Hematopoietic multipotent progenitor cell treated with erythropoietin and hydrocortisone succinate and interleukin-3 and kit ligand, for 17 days (in vitro differentiated cells): ENCODE data around the gene PLXNA3.

Source experiments
- DNase-seq: peaks from one replicate; pipeline ENCODE4 v3.0.0-alpha.2; 2015; ENCODE audit warnings: low spot score

Gene PLXNA3

DNA sequence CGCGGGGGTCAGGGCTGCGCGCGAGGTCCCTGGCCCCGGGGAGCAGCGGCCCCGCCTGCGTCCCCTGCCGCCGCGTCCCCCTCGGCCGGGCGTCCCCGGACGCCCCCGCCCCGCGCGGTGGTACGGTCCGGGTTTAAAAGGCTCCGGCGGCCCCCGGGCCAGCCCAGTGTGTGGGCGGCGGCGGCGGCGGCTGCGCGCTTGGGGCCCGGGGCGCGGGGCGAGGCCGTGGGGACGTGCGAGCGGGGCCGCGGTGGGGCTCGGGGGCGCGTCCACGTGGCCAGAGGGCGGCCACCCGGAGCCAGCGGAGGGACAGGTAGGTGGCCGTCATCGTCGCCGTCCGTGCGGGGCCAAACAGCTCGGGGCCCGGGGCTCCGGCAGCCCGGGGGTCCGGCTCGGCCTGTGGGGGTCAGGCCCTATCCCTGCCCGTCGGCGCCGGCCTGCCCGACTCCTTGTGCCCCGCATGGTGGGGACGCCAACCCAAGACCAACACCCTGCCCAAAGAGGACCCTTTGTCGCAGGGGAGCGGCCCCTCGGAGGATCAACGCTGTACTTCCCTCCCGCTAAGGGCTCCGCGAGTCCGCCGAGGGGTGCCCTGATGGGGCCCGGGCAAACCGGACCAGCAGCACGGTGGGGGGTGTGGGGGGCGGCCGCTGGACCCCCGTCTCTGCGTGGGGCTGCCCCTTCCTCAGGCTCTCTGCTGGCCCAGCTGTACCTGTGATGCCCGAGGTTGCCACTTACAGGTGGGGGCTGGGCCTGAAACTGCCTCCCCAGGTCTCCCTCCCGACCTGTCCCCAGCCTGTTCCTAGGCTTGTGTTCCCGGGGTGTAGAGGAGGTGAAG, at the start of gene PLXNA3:
PLXNA3 (plus strand) TSS at position 166 of the 838 bp plus-strand sequence. CDS start 1,903 bp downstream, outside the sequence.
- DNase-seq = no peak

DNA sequence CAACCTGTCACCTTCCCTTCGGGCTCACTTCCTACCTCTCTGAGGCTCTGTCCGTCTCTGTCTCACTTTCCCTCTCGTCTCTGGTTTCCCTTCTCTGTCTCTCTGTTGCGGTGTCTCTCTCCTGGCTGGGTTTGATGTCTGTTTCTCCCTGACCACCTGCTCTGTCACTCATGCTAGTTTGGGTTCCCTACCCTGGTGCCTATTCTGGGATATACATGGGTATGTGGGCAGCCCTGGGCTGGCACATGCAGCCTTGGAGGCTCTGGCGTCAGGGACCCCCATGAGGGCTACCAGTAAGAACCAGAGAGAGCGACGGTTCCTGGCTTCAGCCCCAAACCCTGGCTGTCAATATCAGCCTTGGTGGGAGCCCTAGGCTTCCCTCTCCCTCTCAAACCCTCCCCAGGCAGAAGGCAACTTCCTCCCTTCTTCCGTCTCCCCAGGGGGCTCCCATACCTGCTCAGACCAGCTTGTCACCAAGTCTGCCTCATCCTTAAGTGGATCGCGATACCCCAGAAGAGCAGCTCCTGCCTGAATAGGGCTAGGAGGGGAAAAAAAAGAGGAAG, 49.3 kb upstream of the PLXNA3 start:
- no peak for DNase-seq

DNA sequence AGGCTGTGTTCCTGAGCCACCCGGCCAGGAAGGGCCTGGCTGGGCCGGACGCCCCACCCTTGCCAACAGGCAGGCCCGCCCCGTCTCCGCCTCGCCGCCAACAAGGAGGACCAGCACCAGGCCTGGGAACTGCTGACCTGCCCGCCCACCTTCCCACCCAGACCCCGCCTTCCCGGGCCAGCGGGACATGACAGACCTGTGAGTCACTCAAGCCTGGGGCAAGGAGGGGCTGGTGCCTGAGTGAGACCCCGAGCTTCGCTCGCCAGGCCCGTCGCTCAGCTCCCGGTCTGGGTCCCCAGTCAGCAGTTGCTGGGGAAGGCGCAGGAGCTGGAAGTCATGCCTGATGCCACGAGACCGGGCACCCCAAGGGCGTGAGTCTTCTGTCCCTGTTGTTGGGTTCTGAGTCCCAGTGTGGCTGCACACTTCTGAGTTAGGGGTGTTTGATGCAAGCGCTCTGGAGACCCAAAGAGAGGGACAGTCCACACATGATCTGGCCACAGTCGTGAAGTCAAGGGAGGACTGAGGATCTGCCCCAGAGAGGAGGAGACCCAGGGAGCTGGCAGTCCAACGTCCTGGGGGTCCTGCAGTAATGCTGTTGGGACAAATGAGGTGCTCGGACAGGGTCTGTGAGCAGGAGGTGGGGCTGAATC, 48.7 kb upstream of the PLXNA3 start, which contains the start of gene DNASE1L1:
DNASE1L1 (minus strand) TSS at position 33 of the 650 bp plus-strand sequence. CDS start 3,686 bp downstream, outside the sequence.
- DNase-seq = peak; percentile 75

DNA sequence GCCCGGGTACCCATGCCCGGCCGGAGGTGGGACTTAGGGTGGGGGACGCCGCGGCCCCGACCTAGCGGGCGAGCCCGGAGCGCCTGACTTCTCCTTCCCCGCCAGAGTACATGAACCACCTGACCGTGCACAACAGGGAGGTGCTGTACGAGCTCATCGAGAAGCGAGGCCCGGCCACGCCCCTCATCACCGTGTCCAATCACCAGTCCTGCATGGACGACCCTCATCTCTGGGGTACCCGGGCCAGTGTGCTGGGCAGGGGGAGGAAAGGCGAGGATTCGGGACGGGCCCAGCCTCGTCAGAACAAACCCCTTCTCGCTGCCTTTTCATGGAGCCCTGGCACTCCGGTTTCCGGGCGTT, 46.1 kb upstream of the PLXNA3 start:
- peak; percentile 43 for DNase-seq

DNA sequence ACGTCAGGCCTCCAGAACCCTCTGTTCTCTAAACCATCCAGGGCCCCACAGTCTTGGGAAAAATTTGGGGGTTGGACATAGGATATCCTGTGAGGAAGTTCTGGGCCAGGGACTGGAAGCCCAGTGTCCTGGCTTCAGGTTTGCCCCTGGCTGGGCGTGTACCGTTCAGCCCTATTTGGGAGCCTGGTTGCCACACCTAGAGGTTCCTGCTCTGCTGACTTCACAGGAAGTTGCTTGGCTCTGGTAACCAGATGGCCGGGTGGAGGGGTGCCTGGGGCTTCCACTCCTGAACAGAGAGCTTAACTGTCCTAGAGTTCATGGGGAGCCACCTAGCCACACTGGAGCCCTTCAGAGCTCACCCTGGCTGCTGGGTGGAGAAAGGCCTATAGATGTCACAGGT, 45.6 kb upstream of the PLXNA3 start:
- peak; percentile 20 for DNase-seq

DNA sequence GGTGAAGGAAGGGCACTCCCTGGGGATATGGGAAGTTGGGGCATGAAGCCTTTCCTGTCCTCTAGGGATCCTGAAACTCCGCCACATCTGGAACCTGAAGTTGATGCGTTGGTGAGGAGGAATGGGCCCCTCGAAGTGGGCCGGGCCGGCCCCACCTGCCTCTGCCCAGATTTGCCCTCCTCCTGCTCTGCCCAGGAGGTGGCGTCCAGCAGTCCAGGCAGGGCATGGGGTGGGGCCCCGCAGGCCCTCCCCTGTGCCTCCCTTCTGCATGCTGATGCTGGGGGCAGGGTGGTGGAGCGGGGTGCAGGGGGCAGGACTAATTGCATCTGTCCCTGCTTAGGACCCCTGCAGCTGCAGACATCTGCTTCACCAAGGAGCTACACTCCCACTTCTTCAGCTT, 44.9 kb upstream of the PLXNA3 start:
- no peak for DNase-seq

DNA sequence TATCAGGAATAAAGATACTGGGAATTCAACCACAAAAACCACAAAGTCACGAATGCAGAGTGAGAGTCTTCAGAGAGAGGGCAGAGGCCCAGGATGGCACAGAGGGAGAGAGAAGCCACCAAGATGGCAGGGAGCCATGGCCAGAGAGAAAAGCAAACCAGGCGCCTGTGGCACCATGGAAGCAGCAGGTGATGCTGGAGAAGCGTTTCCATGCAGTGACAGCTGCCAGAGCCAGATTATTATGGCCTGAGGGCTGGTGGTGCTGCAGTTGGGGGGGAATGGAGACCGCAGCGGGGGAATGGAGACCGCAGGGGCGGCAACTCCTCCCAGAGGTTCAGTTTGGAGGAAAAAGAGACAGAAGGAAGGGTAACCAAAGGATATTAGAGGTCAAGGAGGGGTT, 40.9 kb upstream of the PLXNA3 start:
- no peak for DNase-seq

DNA sequence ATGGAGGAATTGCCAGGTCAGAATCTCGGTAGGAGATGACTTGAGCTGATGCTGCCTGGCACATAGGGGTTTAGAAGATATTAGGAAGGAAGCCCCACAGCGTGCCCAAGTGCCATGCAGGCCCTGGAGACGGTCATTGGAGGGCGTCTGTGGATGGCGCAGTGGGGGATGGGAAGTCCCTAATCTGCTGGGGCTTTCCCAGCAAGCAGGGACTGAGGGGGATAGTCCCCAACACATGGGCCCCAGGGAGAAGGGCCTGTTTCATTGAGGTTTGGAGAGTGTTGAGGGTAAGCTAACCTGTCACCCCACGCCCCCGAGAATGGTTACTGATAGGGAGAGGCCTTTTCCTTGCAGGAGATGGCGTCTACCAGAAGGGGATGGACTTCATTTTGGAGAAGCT, 38.9 kb upstream of the PLXNA3 start:
- DNase-seq = no peak

DNA sequence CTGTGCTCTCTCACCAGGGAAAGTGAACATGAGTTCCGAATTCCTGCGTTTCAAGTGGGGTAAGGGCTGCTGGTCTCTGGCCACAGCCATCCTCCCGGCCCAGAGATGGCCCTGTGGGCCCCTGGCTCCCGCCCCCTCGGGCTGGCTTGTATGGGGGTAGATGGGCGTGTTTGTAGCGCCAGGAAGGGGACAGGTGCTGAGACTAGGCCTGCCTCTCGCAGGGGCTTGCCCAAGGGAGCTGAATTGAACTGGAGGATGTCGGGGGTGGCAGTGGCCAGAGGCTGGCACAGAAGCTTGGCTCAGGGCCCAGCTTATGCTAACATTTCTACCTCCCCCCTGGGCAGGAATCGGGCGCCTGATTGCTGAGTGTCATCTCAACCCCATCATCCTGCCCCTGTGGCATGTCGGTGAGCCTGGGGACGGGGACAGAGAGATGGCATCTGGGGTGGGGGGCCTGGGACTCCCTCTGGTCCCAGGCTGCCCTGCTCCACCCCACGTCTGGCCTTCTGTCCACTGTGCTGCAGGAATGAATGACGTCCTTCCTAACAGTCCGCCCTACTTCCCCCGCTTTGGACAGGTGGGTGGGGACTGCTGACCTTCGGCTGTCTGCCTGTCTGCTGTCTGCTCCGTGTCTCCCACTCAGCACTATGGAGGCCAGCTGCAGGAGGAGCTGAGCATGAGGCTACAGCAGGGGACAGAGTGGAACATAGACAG, 38.2 kb upstream of the PLXNA3 start:
- DNase-seq = no peak

DNA sequence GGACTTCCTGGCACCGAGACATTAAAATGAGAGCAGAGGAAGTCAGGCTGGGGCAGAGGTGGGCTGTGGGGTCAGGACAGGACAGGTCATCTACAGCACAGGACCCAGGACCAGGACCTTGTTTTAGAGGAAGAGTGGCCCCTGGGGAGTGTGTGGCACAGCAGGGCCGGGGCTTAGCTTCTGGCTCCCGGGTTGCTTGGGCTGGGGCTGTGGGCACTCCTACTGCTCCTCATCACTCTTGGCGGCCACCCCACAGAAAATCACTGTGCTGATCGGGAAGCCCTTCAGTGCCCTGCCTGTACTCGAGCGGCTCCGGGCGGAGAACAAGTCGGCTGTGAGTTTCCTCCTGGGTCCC, 37.7 kb upstream of the PLXNA3 start:
- no peak for DNase-seq

DNA sequence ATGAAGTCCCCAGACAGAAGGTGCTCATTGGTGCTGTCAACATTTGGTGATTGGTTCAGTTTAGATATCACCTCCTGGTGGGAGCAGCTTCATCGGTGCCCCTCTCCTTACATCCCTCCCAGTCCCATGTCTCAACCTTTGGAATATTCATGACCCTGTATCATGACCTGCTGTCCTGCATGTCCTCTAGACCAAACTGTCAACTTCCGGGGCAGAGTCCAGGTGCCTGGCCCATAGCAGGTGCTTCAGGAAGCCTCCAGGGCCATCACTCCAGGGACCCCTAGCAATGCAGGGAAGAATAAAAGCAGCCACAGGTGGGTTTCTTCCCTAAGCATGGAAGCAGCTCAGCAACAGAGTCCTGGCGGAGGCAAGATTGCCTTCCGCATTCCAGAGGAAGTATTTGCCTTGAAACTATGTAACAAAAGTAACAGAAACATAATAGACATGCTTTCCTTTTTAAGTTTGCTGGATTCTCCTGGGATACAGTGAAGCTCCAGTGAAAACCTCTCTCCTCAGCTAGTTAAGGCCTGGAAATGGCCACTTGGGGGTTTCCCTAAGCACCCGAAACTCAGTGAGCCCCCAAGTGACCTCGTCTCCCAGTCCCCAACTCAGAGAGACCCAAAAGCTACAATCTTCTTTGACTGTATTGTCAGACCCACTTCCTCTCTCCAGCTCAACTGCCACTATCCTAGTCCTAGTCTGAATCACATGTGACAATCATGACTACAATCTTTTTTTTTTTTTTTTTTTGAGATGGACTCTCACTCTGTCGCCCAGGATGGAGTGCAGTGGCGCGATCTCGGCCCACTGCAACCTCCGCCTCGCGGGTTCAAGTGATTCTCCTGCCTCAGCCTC, 30.9 kb upstream of the PLXNA3 start:
- no peak for DNase-seq

DNA sequence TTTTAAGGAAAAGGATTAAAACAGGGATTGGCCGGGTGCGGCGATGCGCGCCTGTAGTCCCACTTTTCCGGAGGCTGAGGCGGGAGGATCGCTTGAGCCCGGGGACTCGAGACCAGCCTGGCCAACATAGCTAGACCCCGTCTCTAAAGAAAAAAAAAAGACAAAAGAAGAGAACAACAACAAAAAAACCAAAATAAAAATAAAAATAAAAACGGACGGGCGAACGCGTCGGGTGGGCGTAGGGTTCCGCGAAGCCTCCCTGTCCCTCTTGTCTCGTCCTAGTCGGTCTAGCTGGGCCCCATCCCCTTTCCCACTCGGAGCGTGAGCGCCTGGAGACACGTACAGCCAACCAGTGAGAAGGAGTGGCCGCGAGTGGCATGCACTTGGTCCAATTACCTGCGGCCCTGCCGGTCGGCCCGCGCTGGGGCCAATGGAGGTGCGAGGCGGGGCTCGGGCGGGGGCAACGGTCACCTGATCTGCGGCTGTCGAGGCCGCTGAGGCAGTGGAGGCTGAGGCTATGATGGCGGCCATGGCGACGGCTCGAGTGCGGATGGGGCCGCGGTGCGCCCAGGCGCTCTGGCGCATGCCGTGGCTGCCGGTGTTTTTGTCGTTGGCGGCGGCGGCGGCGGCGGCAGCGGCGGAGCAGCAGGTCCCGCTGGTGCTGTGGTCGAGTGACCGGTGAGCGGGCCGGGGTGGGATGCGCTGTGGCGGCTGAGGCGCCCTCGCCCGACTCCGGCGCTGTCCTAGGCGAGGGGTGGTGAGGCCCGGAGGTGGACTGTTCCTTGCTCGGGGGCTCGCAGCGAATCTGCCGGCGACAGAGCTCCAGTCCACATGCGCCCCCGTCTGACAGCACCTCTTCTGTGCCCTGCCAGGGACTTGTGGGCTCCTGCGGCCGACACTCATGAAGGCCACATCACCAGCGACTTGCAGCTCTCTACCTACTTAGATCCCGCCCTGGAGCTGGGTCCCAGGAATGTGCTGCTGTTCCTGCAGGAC, 29.6 kb upstream of the PLXNA3 start, which contains the start of gene ATP6AP1:
ATP6AP1 (plus strand) TSS at position 502 of the 996 bp plus-strand sequence; CDS start at position 518, 16 bp downstream.
- DNase-seq = peak; percentile 89

DNA sequence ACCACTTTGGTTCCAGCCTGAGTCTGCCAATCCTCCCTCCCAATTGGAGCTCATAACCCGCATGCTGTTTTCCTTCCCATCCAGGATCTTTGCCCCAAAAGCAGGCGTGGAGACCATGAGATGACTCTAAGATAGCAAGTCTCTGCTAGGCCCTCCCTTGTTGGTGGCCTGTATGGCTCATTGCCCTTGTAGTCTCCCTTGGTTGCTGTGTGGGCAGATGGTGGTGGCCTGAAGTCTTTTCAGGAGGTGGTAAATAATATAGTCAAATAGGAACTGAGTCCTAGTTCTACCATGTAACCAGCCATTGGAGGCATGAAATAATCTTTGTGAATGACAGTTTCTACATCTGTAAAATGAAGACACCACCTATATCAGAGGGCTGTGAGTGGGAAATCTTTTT, 28.4 kb upstream of the PLXNA3 start:
- DNase-seq = peak; percentile 7

DNA sequence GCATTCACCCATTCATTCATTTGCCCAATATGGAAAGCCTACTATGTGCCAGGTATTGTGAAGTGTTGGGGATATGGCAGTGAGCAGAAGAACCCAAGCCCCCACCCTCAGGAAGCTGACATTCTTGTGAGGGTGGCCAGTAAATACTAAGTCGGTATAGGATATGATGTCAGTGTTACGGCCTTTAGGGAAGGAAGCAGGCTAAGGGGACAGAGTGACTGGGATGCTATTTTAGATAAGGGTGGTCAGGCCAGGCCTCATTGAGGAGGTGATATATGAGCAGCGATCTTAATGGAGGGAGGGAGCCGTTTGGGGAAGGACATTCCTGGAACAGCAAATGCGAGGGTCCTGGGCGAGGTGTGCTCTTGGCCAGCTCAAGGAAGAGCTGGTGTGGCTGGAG, 27.6 kb upstream of the PLXNA3 start:
- no peak for DNase-seq

DNA sequence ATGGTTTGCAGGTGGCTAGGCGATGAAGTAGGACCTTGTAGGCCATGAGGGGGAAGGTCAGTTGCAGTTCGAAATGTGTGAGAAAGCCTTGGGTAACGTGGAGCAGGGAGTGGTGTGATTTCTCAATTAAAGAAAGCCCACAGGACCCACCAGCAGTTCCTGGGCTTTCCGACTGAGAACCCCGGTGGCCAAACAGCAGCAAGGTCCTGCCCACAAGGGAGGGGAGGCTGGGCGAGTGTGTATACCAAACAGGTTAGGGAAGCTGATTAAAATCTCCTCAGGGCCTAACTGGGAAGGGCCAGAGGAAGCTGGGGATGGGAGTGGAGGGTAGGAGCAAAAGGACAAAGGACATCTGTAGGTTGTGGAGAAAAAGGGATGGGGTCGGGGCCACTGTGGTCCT, 27.2 kb upstream of the PLXNA3 start:
- DNase-seq = no peak

DNA sequence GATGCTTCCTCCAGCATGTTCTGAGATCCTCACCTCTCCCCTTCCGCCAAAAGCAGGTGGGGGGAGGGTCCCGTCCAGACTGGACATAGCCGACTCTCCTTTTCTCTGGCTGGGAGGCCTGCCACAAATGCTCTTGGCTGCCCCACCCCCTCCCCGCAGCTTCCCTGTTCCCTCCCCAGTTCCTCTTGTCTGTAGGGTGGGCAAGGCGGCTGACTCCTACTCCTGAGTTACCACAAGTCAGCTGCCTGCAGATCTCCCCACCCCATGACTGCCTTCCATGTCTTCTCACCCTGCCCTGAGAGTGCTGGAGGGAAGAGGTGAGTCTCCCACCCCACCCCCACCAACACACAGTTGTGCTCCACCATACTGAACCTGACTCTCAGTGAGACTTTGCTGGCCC, 26.7 kb upstream of the PLXNA3 start:
- DNase-seq = no peak

DNA sequence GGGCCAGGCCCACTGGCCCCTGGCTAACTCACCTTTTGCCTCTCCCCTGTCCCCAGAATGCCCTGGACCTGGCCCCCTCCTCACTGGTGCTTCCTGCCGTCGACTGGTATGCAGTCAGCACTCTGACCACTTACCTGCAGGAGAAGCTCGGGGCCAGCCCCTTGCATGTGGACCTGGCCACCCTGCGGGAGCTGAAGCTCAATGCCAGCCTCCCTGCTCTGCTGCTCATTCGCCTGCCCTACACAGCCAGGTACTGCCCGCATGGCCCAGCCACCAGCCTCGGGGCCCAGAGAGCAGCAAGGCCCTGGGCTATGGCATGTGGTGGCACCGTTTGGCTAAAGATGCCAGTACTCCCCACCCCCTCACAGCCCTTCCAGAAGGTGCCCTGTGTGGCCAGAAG, 25.9 kb upstream of the PLXNA3 start:
- DNase-seq = no peak

DNA sequence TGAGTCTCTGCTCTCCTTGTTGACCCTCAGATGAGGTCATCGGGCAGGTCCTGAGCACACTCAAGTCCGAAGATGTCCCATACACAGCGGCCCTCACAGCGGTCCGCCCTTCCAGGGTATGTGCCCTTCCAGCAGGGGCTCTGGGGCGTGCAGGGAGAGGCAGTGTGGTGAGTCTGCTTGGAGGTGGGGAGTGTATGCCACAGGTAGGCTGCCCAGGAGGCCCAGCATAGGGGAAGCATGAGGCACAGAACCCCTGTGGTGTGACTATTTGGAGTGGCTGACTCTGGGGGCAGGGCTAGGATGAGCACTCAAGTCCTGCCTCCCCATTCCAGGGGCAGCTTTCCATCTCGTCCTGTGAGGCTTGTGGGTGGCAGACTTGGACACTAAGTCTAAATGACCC, 24.5 kb upstream of the PLXNA3 start:
- DNase-seq = no peak

DNA sequence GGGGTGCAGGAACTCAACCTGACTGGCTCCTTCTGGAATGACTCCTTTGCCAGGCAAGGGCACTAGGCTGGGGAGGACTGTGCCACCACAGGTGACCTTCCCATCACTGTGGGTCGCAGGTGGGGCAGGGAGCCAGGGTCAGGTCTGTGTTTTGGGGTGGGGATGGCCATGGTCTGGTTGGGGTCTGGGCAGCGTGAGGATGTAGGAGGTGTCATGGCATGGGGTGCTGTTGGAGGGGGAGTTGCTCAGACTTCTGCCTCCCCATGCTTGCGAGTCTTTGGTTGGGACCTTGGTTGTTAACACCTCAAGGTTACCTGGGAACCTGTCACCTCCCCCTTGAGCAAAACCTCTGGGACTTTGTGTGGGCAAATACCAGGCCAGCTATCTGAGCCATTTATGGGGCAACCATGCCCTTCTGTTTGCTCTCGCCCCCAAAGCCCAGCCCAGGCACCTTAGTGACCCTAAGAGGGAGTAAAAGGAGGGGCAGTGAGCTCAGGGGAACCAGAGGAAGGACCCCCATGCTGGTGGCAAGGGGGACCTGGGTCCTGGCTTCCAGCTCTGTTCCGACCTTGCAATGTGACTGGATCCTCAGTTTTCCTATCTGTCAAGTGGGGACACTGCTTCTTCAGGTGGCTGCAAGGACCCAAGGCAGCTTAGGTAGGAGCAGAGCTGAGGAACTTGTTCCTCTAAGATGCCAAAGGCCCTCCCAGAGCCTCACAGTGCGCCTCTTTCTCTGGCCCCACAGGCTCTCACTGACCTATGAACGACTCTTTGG, 23.5 kb upstream of the PLXNA3 start:
- no peak for DNase-seq
